Panc1 (cell line): Measurements from ENCODE around the gene IQSEC1. TPM values are rescaled to one million over a fixed set of nuclear protein-coding genes. Genes with fewer than 3 reads are reported as not detected.

Experiments
- ATAC-seq: fragments of 200-7000 bp; cut with Tn5 transposase; 2 replicates; pipeline ENCODE4 v1.9.1; 2020; ENCODE audit warnings: mild to moderate bottlenecking, moderate library complexity
- BruUV-seq: library from RNA; stranded (reverse); fragments of 400-500 nt; replicated peaks from 2 replicates; lab custom pipeline; 2021; lab: Mats Ljungman, UMichigan
- CTCF ChIA-PET: fragments of 300-600 bp; sonication (Branson Sonifier 250); formaldehyde crosslinking; loops from one replicate; lab custom pipeline; 2022; ENCODE audit warnings: antibody characterized with exemption; lab: Charles Lee
- POLR2A ChIA-PET: fragments of 300-600 bp; sonication (Branson Sonifier 250); formaldehyde crosslinking; loops from one replicate; lab custom pipeline; 2022; ENCODE audit warnings: antibody characterized with exemption; lab: Charles Lee
- DNase-seq: peaks from one replicate; pipeline ENCODE4 v3.0.0-alpha.2; 2010; ENCODE audit warnings: low read depth, low spot score
- H3K27ac ChIP-seq: 2 replicates; pipeline ENCODE4 v1.5.1; 2011; ENCODE audit warnings: mild to moderate bottlenecking, low read length, inconsistent platforms
- H3K27me3 ChIP-seq: fragments of 200-500 bp; sonication (Bioruptor generic); 2 replicates; pipeline ENCODE4 v1.6.0; 2014; ENCODE audit warnings: low read length, inconsistent platforms; ENCODE audit not compliant: control insufficient read depth, insufficient read depth
- H3K36me3 ChIP-seq: fragments of 200-500 bp; sonication (Bioruptor generic); 2 replicates; pipeline ENCODE4 v1.5.1; 2014; ENCODE audit warnings: inconsistent platforms, mild to moderate bottlenecking, low read length, moderate library complexity; ENCODE audit not compliant: control insufficient read depth, insufficient read depth
- H3K4me1 ChIP-seq: 2 replicates; pipeline ENCODE4 v1.5.1; 2011; ENCODE audit warnings: inconsistent platforms, mild to moderate bottlenecking, low read length, moderate library complexity; ENCODE audit not compliant: control insufficient read depth, insufficient read depth
- H3K4me3 ChIP-seq, 2 experiments: 2 replicates each; pipeline ENCODE4 v1.5.1; 2011 to 2012; ENCODE audit warnings: low read depth in 2 of 2, low read length in 2 of 2, mild to moderate bottlenecking in 2 of 2, inconsistent platforms in 1 of 2, moderate library complexity in 1 of 2
- H3K9me3 ChIP-seq: fragments of 200-500 bp; sonication (Bioruptor generic); 2 replicates; pipeline ENCODE4 v1.5.1; 2014; ENCODE audit warnings: low read depth, mild to moderate bottlenecking, inconsistent platforms, low read length, moderate library complexity; ENCODE audit not compliant: control insufficient read depth, insufficient read depth
- POLR2AphosphoS5 ChIP-seq: IDR thresholded peaks from 2 replicates; pipeline ENCODE4 v1.6.1; 2012; ENCODE audit warnings: mild to moderate bottlenecking, low read depth, low read length, moderate library complexity
- SIN3A ChIP-seq: IDR thresholded peaks from 2 replicates; pipeline ENCODE4 v1.6.1; 2012; ENCODE audit warnings: low read depth, mild to moderate bottlenecking, low read length, moderate library complexity, borderline replicate concordance; ENCODE audit not compliant: insufficient read depth
- TCF7L2 ChIP-seq: IDR thresholded peaks from 2 replicates; pipeline ENCODE4 v1.6.1; 2011; ENCODE audit warnings: mild to moderate bottlenecking, low read depth, low read length, inconsistent platforms
- in situ Hi-C: cut with HindIII; loops from 2 replicates; pipeline ENCODE4 v1.10.0; 2016; ENCODE audit warnings: low sequenced_read_pairs, low pct_unique_long_range_greater_than_20kb
- intact Hi-C: fragments of 100-400 bp; cut with micrococcal nuclease; formaldehyde crosslinking; loops from one replicate; pipeline ENCODE4 v1.10.0; 2022; ENCODE audit not compliant: unreplicated experiment
- total RNA-seq: library from RNA; stranded (reverse); gene quantifications from one replicate; pipeline ENCODE4 v1.2.1, GENCODE V29; 2021; ENCODE audit not compliant: unreplicated experiment
- TF ChIP-seq, protein P1 (sequence below), 2 experiments: IDR thresholded peaks; 2 replicates each; pipeline ENCODE4 v1.6.1; 2011 to 2012; ENCODE audit warnings: low read depth in 2 of 2, control low read depth in 1 of 2, low read length in 1 of 2, mild to moderate bottlenecking in 1 of 2, moderate library complexity in 1 of 2; ENCODE audit not compliant: insufficient read depth in 1 of 2
- TF ChIP-seq, protein P2 (sequence below): fragments of 450-650 bp; IDR thresholded peaks from 2 replicates; pipeline ENCODE4 v1.5.1; 2017; ENCODE audit warnings: mild to moderate bottlenecking

IQSEC1 gene
- total RNA-seq, 1 experiment from 2014 or later, result 28.4 TPM

GRCh38 chr3:13064159-13064868 is 8.9 kb downstream of the IQSEC1 start:
- DNase-seq, result no peak
- in situ Hi-C loops, result no loop called here
- Histone ChIP-seq H3K27me3 (no peaks in the 10 kb centered on the region), H3K27ac (no peak overlapping the region), H3K4me3 (no peak overlapping the region), H3K36me3 (no peaks in the 10 kb centered on the region), H3K9me3 (no peaks in the 10 kb centered on the region), H3K4me1 (no peaks in the 10 kb centered on the region)
- intact Hi-C loops, result no loop called here
- ChIA-PET POLR2A (no interaction called here), CTCF (no interaction called here)
- BruUV-seq, result no TSS peak
- TF ChIP-seq, protein P1, sequence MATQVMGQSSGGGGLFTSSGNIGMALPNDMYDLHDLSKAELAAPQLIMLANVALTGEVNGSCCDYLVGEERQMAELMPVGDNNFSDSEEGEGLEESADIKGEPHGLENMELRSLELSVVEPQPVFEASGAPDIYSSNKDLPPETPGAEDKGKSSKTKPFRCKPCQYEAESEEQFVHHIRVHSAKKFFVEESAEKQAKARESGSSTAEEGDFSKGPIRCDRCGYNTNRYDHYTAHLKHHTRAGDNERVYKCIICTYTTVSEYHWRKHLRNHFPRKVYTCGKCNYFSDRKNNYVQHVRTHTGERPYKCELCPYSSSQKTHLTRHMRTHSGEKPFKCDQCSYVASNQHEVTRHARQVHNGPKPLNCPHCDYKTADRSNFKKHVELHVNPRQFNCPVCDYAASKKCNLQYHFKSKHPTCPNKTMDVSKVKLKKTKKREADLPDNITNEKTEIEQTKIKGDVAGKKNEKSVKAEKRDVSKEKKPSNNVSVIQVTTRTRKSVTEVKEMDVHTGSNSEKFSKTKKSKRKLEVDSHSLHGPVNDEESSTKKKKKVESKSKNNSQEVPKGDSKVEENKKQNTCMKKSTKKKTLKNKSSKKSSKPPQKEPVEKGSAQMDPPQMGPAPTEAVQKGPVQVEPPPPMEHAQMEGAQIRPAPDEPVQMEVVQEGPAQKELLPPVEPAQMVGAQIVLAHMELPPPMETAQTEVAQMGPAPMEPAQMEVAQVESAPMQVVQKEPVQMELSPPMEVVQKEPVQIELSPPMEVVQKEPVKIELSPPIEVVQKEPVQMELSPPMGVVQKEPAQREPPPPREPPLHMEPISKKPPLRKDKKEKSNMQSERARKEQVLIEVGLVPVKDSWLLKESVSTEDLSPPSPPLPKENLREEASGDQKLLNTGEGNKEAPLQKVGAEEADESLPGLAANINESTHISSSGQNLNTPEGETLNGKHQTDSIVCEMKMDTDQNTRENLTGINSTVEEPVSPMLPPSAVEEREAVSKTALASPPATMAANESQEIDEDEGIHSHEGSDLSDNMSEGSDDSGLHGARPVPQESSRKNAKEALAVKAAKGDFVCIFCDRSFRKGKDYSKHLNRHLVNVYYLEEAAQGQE (IDR thresholded peaks at IDR 0.05; ENCODE audit: insufficient read depth in 1 of 2, low read depth in 2 of 2, low read length in 1 of 2), result no peak
- no peak for TF ChIP-seq SIN3A
- TF ChIP-seq, protein P2, sequence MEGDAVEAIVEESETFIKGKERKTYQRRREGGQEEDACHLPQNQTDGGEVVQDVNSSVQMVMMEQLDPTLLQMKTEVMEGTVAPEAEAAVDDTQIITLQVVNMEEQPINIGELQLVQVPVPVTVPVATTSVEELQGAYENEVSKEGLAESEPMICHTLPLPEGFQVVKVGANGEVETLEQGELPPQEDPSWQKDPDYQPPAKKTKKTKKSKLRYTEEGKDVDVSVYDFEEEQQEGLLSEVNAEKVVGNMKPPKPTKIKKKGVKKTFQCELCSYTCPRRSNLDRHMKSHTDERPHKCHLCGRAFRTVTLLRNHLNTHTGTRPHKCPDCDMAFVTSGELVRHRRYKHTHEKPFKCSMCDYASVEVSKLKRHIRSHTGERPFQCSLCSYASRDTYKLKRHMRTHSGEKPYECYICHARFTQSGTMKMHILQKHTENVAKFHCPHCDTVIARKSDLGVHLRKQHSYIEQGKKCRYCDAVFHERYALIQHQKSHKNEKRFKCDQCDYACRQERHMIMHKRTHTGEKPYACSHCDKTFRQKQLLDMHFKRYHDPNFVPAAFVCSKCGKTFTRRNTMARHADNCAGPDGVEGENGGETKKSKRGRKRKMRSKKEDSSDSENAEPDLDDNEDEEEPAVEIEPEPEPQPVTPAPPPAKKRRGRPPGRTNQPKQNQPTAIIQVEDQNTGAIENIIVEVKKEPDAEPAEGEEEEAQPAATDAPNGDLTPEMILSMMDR, result no peak
- TF ChIP-seq TCF7L2, result no peak
- no peak for TF ChIP-seq POLR2AphosphoS5
- no peak for ATAC-seq

GRCh38 chr3:13063225-13063624 is 10.0 kb downstream of the IQSEC1 start:
- TF ChIP-seq, protein P2, result no peak
- TF ChIP-seq, protein P1 (IDR thresholded peaks at IDR 0.05; ENCODE audit: insufficient read depth in 1 of 2, low read depth in 2 of 2, low read length in 1 of 2), result no peak
- TF ChIP-seq POLR2AphosphoS5 (no peak), SIN3A (no peak), TCF7L2 (no peak)
- POLR2A ChIA-PET, result no interaction called here
- BruUV-seq, result no TSS peak
- intact Hi-C loops, result no loop called here
- Histone ChIP-seq H3K27me3 (no peaks in the 10 kb centered on the region), H3K9me3 (no peaks in the 10 kb centered on the region), H3K4me1 (no peaks in the 10 kb centered on the region), H3K4me3 (no peak overlapping the region), H3K27ac (no peak overlapping the region), H3K36me3 (no peaks in the 10 kb centered on the region)
- DNase-seq (no peak), ATAC-seq (no peak)
- CTCF ChIA-PET, result no interaction called here
- in situ Hi-C loops, result no loop called here
